GM18498 (cell line): Measurements from ENCODE around the gene HERC3.

ENCODE experiments used
- ATAC-seq: cut with Tn5 transposase; IDR thresholded peaks from one replicate; pipeline ENCODE4 v1.9.1; 2021; ENCODE audit warnings: mild to moderate bottlenecking, moderate library complexity; ENCODE audit not compliant: unreplicated experiment

HERC3 gene

DNA sequence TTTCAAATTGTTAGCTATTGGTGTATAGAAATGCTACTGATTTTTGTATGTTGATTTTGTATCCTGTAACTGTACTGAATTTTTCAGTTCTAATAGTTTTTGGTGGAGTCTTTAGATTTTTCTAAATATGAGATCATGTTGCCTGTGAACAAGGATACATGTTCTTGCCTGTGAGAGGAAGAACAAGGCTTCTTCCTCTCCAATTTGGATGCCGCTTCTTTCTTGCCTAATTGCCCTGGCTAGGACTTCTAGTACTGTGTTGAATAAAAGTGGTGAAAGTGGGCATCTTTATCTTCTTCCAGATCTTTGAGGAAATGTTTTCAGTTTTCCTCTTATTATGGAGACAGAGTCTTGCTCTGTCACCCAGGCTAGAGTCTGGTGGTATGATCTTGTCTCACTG, 121.5 kb downstream of the HERC3 start:
- no peak for ATAC-seq

DNA sequence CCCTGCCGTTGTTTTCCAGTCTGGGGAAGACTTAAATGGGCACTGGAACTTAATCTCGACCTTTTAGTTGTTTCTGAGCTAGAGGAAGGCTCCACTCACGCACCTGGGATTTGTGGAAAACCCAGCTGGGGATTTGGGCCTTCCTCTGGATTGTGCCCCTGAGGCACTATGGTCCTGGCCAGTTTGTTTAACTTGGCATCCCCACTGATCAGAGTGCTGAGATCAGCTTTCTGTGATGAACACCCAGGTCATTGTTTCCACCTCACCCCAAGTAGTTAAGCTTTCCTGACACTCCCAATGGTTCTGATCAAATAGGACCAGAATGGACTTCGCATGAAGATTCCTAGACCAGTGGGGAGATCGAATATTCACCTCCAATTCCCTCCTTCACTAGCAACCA, 125.8 kb downstream of the HERC3 start:
- ATAC-seq = no peak

DNA sequence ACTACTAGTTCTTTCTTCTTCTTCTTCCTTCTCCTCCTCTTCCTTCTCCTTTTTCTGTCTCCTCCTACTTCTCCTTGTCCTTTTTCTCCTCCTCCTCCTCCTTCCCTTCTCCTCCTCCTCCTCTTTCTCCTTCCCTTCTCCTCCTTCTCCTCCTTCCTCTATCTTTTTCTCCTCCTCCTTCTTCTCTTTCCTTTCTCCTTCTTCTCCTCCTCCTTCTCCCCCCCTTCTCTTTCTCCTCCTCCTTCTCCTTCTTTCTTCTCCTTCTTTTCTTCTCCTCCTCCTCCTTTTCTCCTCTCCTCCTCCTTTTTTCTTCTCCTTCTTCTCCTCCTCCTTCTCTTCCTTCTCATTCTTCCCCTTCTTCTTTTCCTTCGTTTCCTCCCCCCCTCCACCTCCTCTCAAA, 127.1 kb downstream of the HERC3 start:
- ATAC-seq = no peak

DNA sequence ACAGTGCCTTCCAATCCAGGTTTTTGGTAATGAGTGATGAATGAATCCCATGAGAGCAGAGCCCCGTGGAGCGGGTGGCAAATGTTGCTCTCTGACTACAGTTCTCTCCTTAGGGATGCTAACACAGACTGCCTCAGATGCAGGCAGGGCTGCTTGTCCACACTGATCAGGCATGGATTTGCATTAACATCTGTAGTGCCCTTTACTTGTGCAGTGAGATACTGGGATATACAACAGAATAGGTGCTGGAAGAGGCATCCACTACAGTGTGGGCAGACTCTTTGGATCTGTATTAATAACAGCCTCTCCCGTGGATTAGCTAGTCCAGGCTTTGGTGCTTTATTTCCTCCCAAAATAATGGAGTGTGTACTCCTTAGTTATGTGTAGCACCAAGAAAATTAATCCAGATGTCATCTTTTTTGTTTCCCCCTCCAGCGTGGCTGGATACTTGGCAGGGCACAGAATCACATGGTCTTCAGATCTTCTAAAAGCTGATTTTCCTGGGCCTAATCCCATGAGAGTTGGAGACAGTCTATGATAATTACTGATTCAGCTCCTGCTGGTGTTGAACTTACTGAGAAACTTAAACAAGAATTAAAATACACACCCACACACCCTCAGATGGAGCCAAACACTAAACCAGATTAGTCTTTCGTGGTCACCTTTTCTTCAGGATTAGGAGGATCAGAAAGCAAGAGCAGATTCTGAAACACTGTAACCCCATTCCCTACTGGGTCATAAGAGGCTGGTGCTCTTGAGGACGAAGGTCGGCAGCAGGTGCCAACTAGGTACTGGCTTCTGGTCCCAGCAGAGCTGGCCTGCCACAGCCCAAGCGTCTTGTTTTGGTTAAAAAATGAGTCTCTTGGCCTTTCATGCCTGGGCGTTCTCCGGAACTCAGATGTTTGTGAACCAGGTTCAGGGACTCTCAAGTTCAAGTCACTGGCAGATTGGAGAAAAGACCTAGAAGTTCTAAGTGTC, 128.5 kb downstream of the HERC3 start:
- ATAC-seq = no peak

DNA sequence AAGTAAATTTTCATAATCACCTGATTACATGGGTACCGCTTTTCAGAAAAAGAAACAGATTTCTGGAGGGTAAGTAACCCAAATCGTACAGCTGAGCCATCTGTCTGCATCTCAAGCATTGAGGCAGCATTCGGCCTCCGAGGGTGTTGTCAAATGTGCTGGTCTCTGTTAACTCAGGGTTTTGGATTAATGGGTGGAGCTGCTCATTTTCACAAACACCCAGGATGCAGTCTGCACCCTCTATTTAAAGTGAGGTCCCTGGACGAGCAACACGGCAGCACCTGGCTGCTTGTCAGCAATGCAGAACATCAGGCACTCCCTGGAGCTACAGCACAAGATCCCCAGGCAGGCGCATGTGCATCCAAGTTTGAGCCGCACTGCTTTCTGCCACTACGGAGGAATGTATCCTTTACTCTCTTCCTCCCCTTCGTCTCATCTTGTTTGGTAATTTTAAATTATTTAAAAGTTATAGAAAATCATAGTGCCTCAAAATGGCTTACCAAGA, 130.0 kb downstream of the HERC3 start:
- ATAC-seq = no peak

DNA sequence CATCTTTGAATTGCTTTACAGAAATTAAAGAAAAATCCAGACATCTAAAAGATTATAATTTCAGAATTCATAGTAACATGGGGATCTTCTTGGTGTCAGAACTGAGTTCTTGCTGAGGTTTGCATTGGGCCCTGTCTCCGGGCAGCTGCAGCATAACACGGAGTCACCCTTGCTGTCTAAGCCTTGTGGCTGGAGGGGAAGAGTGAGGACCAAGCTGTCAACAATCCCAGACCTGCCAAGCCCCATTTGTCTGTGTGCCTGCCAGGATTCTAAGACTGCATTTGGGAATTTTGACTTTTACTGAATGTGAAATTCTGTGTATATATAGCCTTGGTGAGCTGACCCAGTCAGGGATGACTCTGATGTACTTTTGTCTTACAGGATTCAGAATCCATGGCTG, 130.5 kb downstream of the HERC3 start:
- ATAC-seq = no peak

DNA sequence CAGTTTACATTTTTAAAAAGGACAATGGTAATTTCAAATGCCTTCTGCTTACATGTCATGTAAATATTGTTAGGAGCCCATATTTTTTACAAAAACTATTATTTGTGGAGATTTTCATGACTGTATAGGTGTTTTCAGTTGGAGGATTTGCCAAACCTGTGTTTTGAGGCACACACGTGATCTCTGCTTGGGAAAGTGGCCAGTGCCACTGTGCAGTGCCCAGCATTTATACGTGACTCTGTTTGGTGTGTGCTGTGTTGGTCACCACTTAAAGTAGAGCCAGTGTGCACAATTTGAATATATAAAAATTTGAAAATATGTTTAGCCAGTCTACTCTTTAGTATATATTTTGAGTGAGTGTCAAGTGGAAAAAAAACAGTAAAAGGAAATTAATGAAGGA, 132.1 kb downstream of the HERC3 start:
- ATAC-seq = no peak

DNA sequence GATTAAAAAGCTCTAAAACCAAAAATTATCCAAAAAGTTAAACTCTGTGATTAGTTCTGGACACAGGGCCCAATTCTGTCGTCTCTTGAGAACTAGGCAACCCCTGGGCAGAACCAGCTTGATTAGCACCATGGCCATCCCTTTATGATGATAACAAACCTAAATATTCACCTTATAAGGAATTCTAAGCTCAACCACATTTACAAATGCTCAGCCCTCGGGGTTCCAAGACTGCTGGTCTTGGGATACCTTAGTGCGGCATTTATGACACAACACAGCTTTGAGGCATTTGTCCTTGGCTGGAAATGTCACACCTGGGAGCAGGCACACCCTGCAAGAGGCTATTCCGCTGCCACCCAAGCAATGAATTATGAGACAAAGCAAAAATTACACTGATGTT, 132.9 kb downstream of the HERC3 start:
- no peak for ATAC-seq

DNA sequence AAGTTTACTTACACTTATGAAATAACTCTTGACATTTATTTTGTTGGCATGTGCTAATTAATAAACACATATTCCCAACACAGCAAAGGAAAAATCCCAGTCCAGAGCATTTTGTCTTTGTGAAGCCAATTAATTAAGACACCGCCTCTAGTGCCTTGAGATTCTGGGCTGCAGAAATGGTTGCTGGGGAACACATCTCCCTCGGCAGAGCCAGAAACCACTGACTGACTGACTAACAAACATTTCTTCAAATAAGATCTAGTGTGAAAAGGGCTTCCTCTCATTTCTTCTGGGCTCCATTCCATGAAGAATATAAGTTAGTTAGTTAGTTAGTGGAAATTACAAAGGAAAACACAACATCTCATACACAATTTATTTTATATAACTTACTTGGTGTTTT, 133.7 kb downstream of the HERC3 start:
- ATAC-seq = no peak

DNA sequence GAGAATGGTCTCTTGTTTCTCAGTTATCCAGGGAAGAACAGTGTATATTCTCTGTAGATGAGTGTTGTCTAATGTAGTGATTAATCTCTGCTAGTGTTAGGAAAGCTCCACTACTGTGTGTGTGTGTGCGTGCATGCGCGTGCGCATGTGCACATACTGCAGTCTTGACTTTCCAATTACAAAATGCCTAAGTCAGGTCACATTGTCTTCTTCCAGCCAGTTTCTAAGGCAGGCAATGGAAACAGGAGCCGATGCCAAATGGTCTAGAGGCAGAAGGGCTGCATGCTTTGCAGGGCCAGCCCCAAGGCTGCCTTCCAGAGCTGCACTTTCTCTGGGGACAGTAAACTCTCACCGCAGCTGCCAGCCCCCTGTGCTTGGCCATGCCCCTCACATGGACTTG, 135.9 kb downstream of the HERC3 start:
- ATAC-seq = no peak

DNA sequence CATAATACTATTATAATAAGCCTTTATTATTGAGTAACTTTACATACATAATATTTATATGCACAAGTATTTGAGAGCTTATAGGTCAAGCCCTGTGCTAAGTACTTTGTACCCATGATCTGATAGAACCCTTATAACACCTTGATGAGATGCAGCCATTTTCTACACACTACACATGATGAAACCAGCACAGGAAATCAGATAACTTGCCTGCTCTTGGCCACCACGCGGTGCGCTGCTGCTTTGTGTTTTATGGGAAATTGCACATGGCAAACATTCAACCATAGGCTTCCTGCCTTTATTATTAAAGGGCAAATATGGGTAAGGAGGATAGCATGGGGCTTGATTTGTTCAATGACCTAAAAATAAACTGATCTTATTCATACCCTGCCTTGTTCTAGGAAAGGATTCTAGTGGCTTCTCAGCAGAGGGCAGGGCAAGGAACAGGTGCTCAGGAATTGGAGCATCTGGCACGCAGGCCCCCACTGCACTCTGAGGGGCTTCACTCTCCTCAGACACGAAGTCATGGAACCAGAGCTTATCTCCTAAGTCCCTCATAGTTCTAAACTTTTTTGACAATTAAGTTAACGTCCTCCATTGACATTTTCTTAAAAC, 137.0 kb downstream of the HERC3 start:
- ATAC-seq = no peak

DNA sequence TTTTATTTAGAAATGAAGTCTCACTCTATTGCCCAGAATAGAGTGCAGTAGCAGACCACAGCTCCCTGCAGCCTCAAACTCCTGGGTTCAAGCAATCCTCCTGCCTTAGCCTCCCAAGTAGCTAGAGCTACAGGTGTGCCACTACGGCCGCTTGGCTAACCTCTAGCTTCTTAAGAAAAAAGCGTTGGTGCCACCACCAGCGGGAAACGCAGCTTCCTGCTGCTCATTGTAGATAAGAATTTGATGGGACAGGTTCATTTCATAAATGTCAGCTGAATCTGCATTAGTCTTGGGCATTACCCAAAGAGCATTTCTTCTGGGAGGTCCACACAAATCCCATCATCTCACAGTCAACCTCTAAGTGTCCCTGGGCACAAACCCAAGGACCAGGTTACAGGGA, 138.5 kb downstream of the HERC3 start:
- ATAC-seq = no peak

DNA sequence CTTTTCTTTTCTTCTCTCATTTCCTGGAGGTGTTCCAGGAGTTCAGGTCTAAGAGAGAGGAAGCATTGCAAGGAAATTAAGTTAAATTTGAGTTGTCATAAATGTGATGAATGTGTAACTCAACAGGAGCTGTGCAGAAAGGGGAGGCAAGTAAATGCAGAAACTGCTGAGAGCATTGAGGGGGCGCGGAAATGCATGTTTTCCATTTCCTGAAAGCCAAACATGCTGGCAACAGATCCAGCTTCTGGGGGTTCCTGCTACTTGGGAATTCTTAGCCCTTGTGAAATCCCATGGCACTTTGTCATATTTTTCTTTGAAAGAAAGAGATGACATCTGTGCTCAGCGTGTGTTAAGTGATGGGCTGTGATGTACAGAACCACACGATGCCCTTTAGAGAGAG, 139.1 kb downstream of the HERC3 start:
- ATAC-seq = no peak

DNA sequence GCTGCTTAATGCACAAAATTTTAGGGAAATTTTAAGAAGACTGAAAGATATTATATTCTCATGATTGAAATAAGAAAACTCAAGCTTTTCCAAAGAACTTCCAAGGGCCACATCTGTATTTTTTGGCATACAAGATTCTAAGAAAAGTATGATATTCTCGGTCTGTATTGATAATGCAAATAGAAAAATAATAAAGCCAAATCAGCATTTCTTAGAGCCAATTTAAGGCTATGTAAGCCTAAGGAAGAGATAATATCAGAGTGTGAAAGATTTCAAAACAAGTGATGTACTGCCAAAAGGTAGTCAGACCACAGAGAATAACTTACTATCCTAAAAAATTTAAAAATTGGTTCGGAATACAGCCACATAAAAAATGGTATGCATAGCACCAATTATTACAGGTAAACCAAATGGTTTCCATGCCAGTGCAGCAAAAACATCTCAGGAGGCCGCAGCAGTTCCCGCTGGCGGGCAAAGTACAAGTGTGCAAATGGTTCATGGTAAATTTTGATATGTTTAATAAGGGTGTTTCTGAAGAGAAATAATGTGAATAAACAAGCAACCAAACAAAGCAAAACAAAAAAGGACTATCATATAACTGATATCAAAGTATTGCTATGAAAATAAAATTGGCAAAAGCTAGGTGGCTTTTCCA, 140.6 kb downstream of the HERC3 start:
- ATAC-seq = no peak

DNA sequence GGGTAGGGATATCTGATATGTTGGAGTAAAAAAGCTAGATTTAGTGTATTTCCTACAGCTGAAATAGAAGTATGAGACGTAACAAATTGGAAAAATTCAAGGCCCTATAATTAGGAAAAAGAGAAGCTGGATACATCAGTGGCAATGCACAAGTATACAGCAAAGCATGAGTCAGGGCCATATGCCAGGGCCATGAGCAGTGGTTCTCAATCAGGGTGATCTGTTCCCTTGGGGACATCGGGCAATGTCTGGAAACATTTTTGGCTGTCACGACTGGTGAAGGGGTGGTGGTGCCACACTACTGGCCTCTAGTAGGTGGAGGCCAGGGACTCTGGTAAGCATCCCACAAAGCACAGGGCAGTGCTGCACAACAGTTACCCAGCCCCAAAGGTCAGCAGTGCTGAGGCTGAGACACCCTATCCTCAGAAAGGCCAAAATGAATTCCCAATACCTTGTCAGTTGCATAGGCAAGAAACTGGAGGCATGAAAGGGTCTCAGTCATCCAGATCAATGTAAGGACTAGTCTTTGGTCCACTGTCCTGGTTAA, 142.2 kb downstream of the HERC3 start:
- ATAC-seq = no peak

DNA sequence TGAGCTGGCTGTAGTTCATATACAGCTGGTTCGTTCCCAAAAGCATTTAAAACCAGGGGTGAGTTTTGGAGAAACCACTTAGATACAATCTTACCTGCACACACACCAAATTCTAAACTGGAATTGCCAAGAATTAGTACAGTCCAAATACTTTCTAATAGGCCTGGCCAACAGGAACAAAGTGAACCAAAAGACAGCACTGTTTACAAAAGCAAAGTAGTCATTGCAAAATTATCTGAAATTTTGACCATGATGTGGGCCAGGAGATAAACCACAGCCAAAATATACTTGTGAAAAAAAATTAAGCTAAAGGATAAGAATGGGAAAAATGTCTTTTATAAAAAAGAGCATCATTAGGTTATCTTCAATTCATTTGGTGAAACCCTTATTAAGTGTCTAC, 143.3 kb downstream of the HERC3 start:
- no peak for ATAC-seq

DNA sequence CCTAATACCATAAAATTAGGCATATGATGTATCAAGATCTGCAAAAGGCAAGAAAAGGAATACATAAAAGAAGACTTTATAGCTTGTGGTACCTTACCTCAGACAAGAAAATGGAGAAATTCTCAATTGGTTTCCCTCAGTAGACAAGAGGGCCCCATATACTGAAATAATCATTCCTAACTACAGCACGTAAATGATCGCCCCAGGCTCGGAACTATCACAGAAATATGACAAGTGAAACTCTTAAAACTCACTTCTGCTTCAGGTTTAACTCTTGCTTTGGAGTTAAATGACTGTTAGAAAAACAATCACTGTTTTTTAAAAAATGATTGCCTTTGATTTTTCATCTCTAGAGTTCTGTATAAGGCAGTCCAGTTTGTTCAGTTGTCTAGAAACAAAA, 144.0 kb downstream of the HERC3 start:
- no peak for ATAC-seq

DNA sequence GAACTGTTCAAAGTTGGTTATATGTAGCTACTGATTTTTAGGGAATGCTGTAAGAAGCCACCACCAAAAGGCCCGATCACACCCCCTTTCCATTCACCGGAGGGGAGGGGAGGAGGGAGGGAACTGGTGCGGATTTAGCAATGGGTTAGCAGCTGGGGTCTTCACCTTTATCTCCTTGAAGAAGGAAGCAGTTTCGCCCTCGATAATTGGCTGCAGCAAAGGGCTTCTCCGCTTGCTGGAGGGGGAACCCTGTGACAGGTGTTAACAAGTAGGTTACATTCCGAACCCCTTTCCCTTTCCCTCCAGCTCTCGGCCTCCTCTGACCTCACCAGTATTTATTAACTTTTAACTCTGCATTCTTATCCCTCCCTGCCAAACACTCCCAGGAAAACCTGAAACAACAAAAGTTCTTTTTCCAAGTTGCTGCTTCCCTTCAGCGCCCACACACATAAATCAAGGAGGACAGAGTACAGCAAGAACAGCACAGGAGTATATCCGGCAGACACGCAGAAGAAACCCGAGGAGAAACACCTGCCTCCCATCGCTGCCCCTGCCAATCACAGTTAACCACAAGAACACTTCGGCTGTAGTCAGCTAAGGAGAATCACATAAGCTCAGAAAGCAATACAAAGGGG, 145.1 kb downstream of the HERC3 start:
- peak; percentile 96 for ATAC-seq

DNA sequence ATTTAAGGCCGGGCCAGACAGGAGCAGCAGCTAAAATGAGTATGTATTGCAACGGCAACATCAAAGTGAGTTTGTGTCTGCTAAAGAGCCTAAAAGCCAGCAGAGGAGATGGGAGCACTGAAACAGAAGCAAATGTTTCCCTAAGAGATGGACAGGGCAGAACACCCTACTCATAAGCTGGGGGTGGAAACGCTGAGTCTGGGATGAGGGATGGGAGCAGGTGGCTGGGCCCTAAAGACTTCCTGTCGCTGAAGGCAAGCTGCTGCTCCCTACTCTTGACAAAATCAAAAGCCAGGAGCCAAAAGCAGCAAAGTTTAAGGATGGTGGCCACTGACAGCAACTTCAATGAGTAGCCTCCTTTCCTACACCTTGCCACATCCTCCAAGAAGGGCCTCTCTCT, 145.9 kb downstream of the HERC3 start:
- ATAC-seq = no peak

DNA sequence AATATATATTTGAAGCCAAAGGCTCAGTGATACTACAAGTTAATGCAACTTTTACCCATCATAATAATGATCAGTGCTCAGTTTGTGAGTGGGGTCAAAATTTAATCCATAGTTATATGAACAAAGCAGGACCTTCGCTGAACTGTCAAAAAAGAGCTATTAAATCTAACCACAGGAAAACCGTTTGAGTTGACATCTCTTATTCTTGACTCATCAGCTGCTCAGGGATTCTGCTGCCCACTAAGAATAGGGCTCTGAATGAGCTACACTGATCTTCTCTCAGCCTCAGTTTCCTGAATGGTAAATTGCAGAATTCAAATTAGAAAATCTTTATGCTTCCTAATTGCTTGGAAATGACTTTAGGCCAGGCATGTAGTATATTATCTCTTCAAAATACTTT, 150.3 kb downstream of the HERC3 start:
- no peak for ATAC-seq

DNA sequence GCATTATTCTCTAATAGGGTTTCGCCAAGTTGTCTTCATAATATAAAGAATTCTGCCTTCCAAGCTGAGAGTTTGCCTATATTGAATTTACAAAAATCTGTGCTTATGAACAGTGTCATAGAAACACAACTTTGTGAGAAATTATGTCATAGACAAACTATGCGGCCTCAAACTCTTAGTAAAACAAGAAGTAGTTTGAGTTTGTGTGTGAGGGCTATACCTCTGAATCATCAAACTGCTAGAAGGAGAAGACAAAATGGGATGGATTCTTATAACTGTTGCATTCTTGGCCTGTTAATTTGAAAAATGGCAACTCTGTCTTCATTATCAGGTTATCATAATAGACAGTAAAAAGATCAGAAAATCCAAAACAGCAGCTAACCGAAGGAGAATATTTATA, 151.4 kb downstream of the HERC3 start:
- ATAC-seq = no peak
